Measurements from ENCODE around the gene KRTAP4-2.
"Not testable (repeated sequence)": the region's sequence is repeated elsewhere in the genome, so short reads cannot be mapped to it uniquely, and the experiment has no call there.

The KRTAP4-2 gene

GRCh38 chr17:41140360-41141131, 37.5 kb downstream of the KRTAP4-2 start, which contains the start of gene KRTAP4-6:
KRTAP4-6 (minus strand) TSS chr17:41140544; CDS start chr17:41140487, 57 bp downstream.
- H3K9ac ChIP-seq (ENCODE audit: low read length), result no peak within 1 kb of the TSS
- H3K27me3 ChIP-seq (ENCODE audit: control insufficient read depth, insufficient read depth, low read length), result no peaks in the 10 kb centered on the region
- H3K27ac ChIP-seq (ENCODE audit: low read depth, low read length), result no peak within 1 kb of the TSS
- H3K4me1 ChIP-seq (ENCODE audit: control insufficient read depth, insufficient read depth, low read length), result no peaks in the 10 kb centered on the region
- peaks cover 24% of the 10 kb centered on the region for H3K9me3 ChIP-seq (ENCODE audit: control insufficient read depth, insufficient read depth, low read depth, low read length)
- no peaks in the 10 kb centered on the region for H3K36me3 ChIP-seq (ENCODE audit: control insufficient read depth, insufficient read depth, low read length)
- H3K4me3 ChIP-seq (ENCODE audit: low read depth, low read length), result no peak within 1 kb of the TSS

- H3K36me3 ChIP-seq (ENCODE audit: control insufficient read depth, insufficient read depth, low read length); H3K4me3 ChIP-seq (ENCODE audit: low read depth, low read length); H3K27me3 ChIP-seq (ENCODE audit: control insufficient read depth, insufficient read depth, low read length); H3K27ac ChIP-seq (ENCODE audit: low read depth, low read length); H3K9ac ChIP-seq (ENCODE audit: low read length); H3K4me1 ChIP-seq (ENCODE audit: control insufficient read depth, insufficient read depth, low read length): not testable (repeated sequence)
- H3K9me3 ChIP-seq (ENCODE audit: control insufficient read depth, insufficient read depth, low read depth, low read length), result peaks cover 24% of the 10 kb centered on the region
Measured at GRCh38 chr17:41139865-41140264, 38.2 kb downstream of the KRTAP4-2 start.

- no peak overlapping the region for H3K27ac ChIP-seq (ENCODE audit: low read depth, low read length)
- H3K27me3 ChIP-seq (ENCODE audit: control insufficient read depth, insufficient read depth, low read length), result no peaks in the 10 kb centered on the region
- no peak overlapping the region for H3K9ac ChIP-seq (ENCODE audit: low read length)
- H3K36me3 ChIP-seq (ENCODE audit: control insufficient read depth, insufficient read depth, low read length), result no peaks in the 10 kb centered on the region
- no peaks in the 10 kb centered on the region for H3K9me3 ChIP-seq (ENCODE audit: control insufficient read depth, insufficient read depth, low read depth, low read length)
- H3K4me1 ChIP-seq (ENCODE audit: control insufficient read depth, insufficient read depth, low read length), result no peaks in the 10 kb centered on the region
- no peak overlapping the region for H3K4me3 ChIP-seq (ENCODE audit: low read depth, low read length)
Measured at GRCh38 chr17:41133880-41134735, 43.9 kb downstream of the KRTAP4-2 start.

- H3K27ac ChIP-seq (ENCODE audit: low read depth, low read length), result no peak overlapping the region
- H3K4me1 ChIP-seq (ENCODE audit: control insufficient read depth, insufficient read depth, low read length), result no peaks in the 10 kb centered on the region
- H3K36me3 ChIP-seq (ENCODE audit: control insufficient read depth, insufficient read depth, low read length), result no peaks in the 10 kb centered on the region
- no peak overlapping the region for H3K4me3 ChIP-seq (ENCODE audit: low read depth, low read length)
- no peaks in the 10 kb centered on the region for H3K27me3 ChIP-seq (ENCODE audit: control insufficient read depth, insufficient read depth, low read length)
- H3K9me3 ChIP-seq (ENCODE audit: control insufficient read depth, insufficient read depth, low read depth, low read length), result no peaks in the 10 kb centered on the region
- H3K9ac ChIP-seq (ENCODE audit: low read length), result no peak overlapping the region
Measured at GRCh38 chr17:41131979-41132378, 46.0 kb downstream of the KRTAP4-2 start.

Measured in HUES6 (cell line).